ENCODE results near the gene BAHCC1. TPM values are rescaled to one million over a fixed set of nuclear protein-coding genes. Genes with fewer than 3 reads are reported as not detected.

The BAHCC1 gene
- total RNA-seq, 1 experiment from 2014 or later: 74.2 TPM

DNA sequence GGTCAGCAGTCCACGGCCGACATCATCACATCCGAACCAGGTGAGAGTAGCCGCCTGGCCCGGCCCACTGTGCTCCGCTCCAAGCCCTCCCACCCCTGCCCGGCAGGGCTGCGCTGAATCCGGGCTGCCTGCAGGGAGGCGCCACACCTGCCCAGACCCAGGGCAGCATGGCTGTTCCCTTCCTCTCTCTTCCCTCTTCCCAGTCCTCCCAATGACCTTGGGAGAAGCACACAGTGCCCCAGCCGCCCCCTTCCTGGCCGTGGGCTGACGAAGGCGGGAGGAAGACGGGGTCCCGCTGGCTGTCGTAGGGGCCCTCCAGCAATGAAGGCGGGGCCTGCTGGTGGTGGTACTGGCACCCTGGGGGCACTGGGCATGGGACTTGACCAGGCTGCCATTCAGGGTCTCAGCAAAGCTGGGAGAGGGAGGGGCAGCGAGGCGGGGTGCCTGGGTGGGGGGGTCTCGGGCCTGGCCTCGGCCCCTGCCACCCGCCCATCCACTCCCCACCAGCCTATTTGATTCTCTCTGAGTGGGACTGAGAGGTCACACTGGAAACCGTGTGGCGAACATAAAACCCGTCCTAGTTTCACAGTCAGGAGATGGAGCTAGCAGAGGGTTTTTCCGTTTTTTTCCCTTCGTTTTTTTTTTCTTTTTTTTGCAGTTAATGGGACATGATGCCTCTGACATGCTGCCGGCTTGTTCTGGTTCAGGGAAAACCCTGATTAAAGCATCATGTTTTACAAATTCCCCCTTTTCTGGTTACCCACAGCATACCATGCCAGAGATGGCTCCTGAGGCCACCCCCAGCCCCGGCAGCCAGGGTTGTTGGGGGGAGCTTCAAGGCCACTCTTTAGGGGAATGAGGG lies 50.6 kb downstream of the BAHCC1 start:
- no TSS peak for BruUV-seq (replicated peaks)
- Histone ChIP-seq H3K9me3 (ENCODE audit: low read depth, low read length, poor library complexity, severe bottlenecking) (no peaks in the 10 kb centered on the region), H3K27me3 (replicated peaks; ENCODE audit: insufficient read depth, low read depth, low read length, poor library complexity) (no peaks in the 10 kb centered on the region), H3K4me1 (ENCODE audit: insufficient read depth, low read length, poor library complexity, severe bottlenecking) (no peaks in the 10 kb centered on the region), H3K36me3 (ENCODE audit: insufficient read depth, low read length, poor library complexity, severe bottlenecking) (peaks cover 29% of the 10 kb centered on the region), H3K4me3 (ENCODE audit: low read depth, low read length, poor library complexity, severe bottlenecking) (no peak overlapping the region), H3K27ac (ENCODE audit: low read depth, low read length, poor library complexity, severe bottlenecking) (no peak overlapping the region)
- CTCF ChIA-PET: interaction anchor here (0.6 kb wide), 1 partner anchor 138 kb away, joined by 4 read pairs; no protein-coding TSS in a partner anchor
- DNase-seq (ENCODE audit: low spot score): no peak
- TF ChIP-seq, protein P1, sequence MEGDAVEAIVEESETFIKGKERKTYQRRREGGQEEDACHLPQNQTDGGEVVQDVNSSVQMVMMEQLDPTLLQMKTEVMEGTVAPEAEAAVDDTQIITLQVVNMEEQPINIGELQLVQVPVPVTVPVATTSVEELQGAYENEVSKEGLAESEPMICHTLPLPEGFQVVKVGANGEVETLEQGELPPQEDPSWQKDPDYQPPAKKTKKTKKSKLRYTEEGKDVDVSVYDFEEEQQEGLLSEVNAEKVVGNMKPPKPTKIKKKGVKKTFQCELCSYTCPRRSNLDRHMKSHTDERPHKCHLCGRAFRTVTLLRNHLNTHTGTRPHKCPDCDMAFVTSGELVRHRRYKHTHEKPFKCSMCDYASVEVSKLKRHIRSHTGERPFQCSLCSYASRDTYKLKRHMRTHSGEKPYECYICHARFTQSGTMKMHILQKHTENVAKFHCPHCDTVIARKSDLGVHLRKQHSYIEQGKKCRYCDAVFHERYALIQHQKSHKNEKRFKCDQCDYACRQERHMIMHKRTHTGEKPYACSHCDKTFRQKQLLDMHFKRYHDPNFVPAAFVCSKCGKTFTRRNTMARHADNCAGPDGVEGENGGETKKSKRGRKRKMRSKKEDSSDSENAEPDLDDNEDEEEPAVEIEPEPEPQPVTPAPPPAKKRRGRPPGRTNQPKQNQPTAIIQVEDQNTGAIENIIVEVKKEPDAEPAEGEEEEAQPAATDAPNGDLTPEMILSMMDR (conservative IDR thresholded peaks at IDR 0.05; ENCODE audit: low read depth, low read length): no peak
- TF ChIP-seq EZH2 (IDR thresholded peaks at IDR 0.05; ENCODE audit: borderline replicate concordance, low read depth, low read length, poor library complexity, severe bottlenecking): no peak
- POLR2A ChIA-PET (ENCODE audit: low non-redundant PET): no interaction called here
- intact Hi-C loops (cut with micrococcal nuclease; ENCODE audit: unreplicated experiment): no loop called here

DNA sequence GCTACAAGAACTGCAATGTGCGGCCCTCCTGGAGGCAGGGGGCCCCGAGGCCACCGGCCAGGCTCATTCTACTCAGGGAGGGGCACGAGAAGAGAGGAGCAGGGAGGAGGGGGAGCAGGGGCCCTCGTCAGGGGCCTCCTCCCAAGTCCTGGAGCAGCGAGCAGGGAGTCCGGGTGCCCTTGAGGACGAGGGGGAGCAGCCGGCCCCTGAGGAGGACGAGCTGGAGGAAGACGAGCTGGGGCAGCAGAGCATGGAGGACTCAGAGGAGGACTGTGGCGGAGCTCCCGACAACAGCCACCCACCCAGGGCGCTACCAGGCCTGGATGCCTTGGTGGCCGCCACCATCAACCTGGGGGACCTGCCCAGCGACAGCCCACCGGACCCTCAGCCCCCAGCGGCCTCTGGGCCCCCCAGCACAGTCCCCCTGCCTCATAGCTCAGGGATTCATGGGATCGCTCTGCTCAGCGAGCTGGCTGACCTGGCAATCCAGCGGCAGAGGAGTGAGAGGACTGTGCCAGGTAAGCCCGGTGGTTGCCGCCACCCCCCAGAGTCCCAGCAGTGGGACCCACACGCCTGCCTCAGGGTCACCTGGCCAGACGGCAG lies 52.2 kb downstream of the BAHCC1 start:
- BruUV-seq (replicated peaks): no TSS peak
- ChIA-PET CTCF (no interaction called here), POLR2A (ENCODE audit: low non-redundant PET) (no interaction called here)
- no peak for DNase-seq (ENCODE audit: low spot score)
- TF ChIP-seq, protein P1 (conservative IDR thresholded peaks at IDR 0.05; ENCODE audit: low read depth, low read length): no peak
- TF ChIP-seq EZH2 (IDR thresholded peaks at IDR 0.05; ENCODE audit: borderline replicate concordance, low read depth, low read length, poor library complexity, severe bottlenecking): no peak
- no peaks in the 10 kb centered on the region for H3K27me3 ChIP-seq (replicated peaks; ENCODE audit: insufficient read depth, low read depth, low read length, poor library complexity)
- no peaks in the 10 kb centered on the region for H3K9me3 ChIP-seq (ENCODE audit: low read depth, low read length, poor library complexity, severe bottlenecking)
- no peak overlapping the region for H3K4me3 ChIP-seq (ENCODE audit: low read depth, low read length, poor library complexity, severe bottlenecking)
- intact Hi-C loops (cut with micrococcal nuclease; ENCODE audit: unreplicated experiment): no loop called here
- H3K4me1 ChIP-seq (ENCODE audit: insufficient read depth, low read length, poor library complexity, severe bottlenecking): no peaks in the 10 kb centered on the region
- no peak overlapping the region for H3K27ac ChIP-seq (ENCODE audit: low read depth, low read length, poor library complexity, severe bottlenecking)
- peaks cover 33% of the 10 kb centered on the region for H3K36me3 ChIP-seq (ENCODE audit: insufficient read depth, low read length, poor library complexity, severe bottlenecking)

DNA sequence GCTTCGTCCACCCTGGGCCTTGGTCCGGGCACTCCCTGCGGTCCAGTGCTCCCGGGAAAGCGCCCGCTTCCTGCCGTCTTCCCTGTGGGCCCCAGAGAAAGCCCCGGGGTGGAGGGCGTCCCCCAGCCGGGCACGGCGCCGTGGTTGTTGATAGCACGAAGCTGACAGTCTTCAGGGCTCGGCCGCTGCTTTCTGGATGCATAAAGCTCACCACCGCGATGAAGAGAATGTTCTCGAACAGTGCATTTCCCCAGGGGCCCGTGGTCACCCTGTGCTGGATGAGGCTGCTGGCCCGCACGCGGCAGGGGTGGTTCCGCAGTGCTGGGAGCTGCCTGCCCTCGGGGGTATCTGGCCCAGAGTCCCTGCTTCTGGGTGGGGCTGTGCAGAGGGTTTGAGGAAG lies 53.2 kb downstream of the BAHCC1 start:
- CTCF ChIA-PET: interaction anchor here (0.7 kb wide), 1 partner anchor 145 kb away, joined by 3 read pairs; no protein-coding TSS in a partner anchor
- no peak for TF ChIP-seq EZH2 (IDR thresholded peaks at IDR 0.05; ENCODE audit: borderline replicate concordance, low read depth, low read length, poor library complexity, severe bottlenecking)
- TF ChIP-seq, protein P1 (conservative IDR thresholded peaks at IDR 0.05; ENCODE audit: low read depth, low read length): no peak
- H3K36me3 ChIP-seq (ENCODE audit: insufficient read depth, low read length, poor library complexity, severe bottlenecking): peaks cover 31% of the 10 kb centered on the region
- intact Hi-C loops (cut with micrococcal nuclease; ENCODE audit: unreplicated experiment): no loop called here
- POLR2A ChIA-PET (ENCODE audit: low non-redundant PET): no interaction called here
- H3K4me3 ChIP-seq (ENCODE audit: low read depth, low read length, poor library complexity, severe bottlenecking): no peak overlapping the region
- H3K4me1 ChIP-seq (ENCODE audit: insufficient read depth, low read length, poor library complexity, severe bottlenecking): peaks cover 5% of the 10 kb centered on the region
- no peak for DNase-seq (ENCODE audit: low spot score)
- no peaks in the 10 kb centered on the region for H3K9me3 ChIP-seq (ENCODE audit: low read depth, low read length, poor library complexity, severe bottlenecking)
- H3K27me3 ChIP-seq (replicated peaks; ENCODE audit: insufficient read depth, low read depth, low read length, poor library complexity): no peaks in the 10 kb centered on the region
- H3K27ac ChIP-seq (ENCODE audit: low read depth, low read length, poor library complexity, severe bottlenecking): no peak overlapping the region
- no TSS peak for BruUV-seq (replicated peaks)
